ENCODE measurements around the gene SLC9A7. TPM values are rescaled to one million over a fixed set of nuclear protein-coding genes. Genes with fewer than 3 reads are reported as not detected.

Gene SLC9A7
- polyA plus RNA-seq, 2 of the 4 experiments (the other 2 are of a cell fraction): 9.8 to 21.1 TPM

DNA sequence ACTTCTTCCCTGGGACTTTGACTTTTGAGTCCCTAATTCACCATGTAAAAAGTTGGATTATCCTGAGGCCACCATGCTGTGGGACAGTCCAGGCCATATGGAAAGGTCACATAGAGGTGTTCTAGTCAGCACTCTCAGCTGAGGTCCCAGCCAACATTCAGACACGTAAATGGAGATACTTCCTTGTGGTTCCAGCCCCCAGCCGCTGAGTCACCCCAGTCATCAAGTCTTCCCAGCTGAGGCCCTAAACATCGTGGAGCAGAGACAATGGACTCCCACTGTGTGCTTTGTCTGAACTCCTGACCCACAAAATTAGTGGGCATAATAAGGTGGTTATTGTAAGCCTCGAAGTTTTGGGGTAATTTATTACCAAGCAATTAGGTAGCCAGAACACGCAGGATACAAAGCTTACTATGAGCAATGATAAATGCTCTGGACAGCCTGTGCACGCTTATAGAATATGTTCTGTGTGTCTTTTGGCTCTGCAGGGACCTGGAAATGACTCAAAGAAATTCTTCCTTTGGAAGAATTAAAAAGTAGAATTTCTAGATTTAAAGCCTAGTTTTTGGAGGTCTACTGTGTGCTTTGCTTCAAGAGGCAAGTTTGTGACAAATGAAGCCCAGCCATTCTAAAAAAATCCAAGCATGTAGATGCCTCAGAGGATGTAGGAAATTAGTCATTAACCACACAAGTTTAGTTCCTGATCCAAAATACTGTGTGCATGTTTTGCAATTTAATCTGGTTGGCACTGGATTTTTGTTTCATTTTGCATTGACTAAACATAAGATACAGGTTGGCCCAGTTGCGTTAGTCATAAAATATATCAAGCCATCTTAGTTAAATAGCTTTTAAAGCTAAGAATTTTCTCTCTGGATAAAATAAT, 33.2 kb upstream of the SLC9A7 start:
- H3K4me3 ChIP-seq: no peak overlapping the region
- ChIA-PET CTCF (interaction anchor here (1.0 to 11.3 kb wide), 6 partner anchors 10 to 245 kb away, joined by 3 to 183 read pairs (median 6); partner anchors contain the start of gene SLC9A7), POLR2A (interaction anchor here (0.6 to 2.8 kb wide), 5 partner anchors 22 to 237 kb away, joined by 3 to 28 read pairs (median 7); partner anchors contain the start of gene SLC9A7)
- peak overlapping the region; percentile 77 for H3K4me2 ChIP-seq
- FAIRE-seq (peak; percentile 99), DNase-seq (ENCODE audit: low read depth in 1 of 2, low spot score in 1 of 2) (peak; percentile 65 to 90), ATAC-seq (peak; percentile 90 to 93)
- H3K9me3 ChIP-seq: no peaks in the 10 kb centered on the region
- 0% methylated on average over 6 of the region's 7 CpGs for WGBS (ENCODE audit: missing lambda C conversion rate)
- H3K27ac ChIP-seq: peak overlapping the region; percentile 90 to 91
- peaks cover 30% of the 10 kb centered on the region for H3K4me1 ChIP-seq
- no peak for TF ChIP-seq TP53 (CRISPR knock-in tag; IDR thresholded peaks at IDR 0.05)
- TF ChIP-seq, protein P1, sequence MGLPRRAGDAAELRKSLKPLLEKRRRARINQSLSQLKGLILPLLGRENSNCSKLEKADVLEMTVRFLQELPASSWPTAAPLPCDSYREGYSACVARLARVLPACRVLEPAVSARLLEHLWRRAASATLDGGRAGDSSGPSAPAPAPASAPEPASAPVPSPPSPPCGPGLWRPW (IDR thresholded peaks at IDR 0.05): no peak
- no peak for TF ChIP-seq RCOR1 (IDR thresholded peaks at IDR 0.05; ENCODE audit: low read depth, low read length)
- no peak for TF ChIP-seq ZSCAN20 (CRISPR knock-in tag; IDR thresholded peaks at IDR 0.05)
- peak in 1 of 2 experiments; percentile 20; a peak in 1 of 5 replicates for TF ChIP-seq JUN (IDR thresholded peaks at IDR 0.05)
- TF ChIP-seq RARB (CRISPR knock-in tag; IDR thresholded peaks at IDR 0.05): no peak
- TF ChIP-seq EHF (CRISPR knock-in tag; IDR thresholded peaks at IDR 0.05): no peak
- TF ChIP-seq POLR2A (IDR thresholded peaks at IDR 0.05; ENCODE audit: low read length): no peak
- no peak for TF ChIP-seq NFE2L2 (conservative IDR thresholded peaks at IDR 0.05; ENCODE audit: low read length)
- TF ChIP-seq NPAS2 (CRISPR knock-in tag; IDR thresholded peaks at IDR 0.05; ENCODE audit: borderline replicate concordance): no peak
- TF ChIP-seq, protein P2, sequence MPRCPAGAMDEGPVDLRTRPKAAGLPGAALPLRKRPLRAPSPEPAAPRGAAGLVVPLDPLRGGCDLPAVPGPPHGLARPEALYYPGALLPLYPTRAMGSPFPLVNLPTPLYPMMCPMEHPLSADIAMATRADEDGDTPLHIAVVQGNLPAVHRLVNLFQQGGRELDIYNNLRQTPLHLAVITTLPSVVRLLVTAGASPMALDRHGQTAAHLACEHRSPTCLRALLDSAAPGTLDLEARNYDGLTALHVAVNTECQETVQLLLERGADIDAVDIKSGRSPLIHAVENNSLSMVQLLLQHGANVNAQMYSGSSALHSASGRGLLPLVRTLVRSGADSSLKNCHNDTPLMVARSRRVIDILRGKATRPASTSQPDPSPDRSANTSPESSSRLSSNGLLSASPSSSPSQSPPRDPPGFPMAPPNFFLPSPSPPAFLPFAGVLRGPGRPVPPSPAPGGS (IDR thresholded peaks at IDR 0.05): no peak
- TF ChIP-seq TFCP2L1 (CRISPR knock-in tag; IDR thresholded peaks at IDR 0.05): no peak
- TF ChIP-seq MYC (IDR thresholded peaks at IDR 0.05; ENCODE audit: borderline replicate concordance, low read length): no peak
- TF ChIP-seq, protein P3, sequence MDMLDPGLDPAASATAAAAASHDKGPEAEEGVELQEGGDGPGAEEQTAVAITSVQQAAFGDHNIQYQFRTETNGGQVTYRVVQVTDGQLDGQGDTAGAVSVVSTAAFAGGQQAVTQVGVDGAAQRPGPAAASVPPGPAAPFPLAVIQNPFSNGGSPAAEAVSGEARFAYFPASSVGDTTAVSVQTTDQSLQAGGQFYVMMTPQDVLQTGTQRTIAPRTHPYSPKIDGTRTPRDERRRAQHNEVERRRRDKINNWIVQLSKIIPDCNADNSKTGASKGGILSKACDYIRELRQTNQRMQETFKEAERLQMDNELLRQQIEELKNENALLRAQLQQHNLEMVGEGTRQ (IDR thresholded peaks at IDR 0.05): no peak
- TF ChIP-seq MAZ (IDR thresholded peaks at IDR 0.05; ENCODE audit: borderline replicate concordance, low read depth, low read length): no peak
- TF ChIP-seq, protein P4, sequence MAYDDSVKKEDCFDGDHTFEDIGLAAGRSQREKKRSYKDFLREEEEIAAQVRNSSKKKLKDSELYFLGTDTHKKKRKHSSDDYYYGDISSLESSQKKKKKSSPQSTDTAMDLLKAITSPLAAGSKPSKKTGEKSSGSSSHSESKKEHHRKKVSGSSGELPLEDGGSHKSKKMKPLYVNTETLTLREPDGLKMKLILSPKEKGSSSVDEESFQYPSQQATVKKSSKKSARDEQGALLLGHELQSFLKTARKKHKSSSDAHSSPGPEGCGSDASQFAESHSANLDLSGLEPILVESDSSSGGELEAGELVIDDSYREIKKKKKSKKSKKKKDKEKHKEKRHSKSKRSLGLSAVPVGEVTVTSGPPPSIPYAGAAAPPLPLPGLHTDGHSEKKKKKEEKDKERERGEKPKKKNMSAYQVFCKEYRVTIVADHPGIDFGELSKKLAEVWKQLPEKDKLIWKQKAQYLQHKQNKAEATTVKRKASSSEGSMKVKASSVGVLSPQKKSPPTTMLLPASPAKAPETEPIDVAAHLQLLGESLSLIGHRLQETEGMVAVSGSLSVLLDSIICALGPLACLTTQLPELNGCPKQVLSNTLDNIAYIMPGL (CRISPR knock-in tag; IDR thresholded peaks at IDR 0.05; ENCODE audit: borderline replicate concordance): no peak
- TF ChIP-seq POLR2AphosphoS2 (conservative IDR thresholded peaks at IDR 0.05; ENCODE audit: low read length): no peak
- no peak for TF ChIP-seq KDM5A (IDR thresholded peaks at IDR 0.05)
- no peak for TF ChIP-seq CBX8 (IDR thresholded peaks at IDR 0.05)
- TF ChIP-seq MAFK (IDR thresholded peaks at IDR 0.05; ENCODE audit: partially characterized antibody): peak; percentile 26
- peak; percentile 38 for TF ChIP-seq JUNB (IDR thresholded peaks at IDR 0.05)
- TF ChIP-seq FOXS1 (CRISPR knock-in tag; IDR thresholded peaks at IDR 0.05): no peak
- no peak for TF ChIP-seq FOSB (CRISPR knock-in tag; IDR thresholded peaks at IDR 0.05)
- no peak for TF ChIP-seq ZC3H11A (IDR thresholded peaks at IDR 0.05)
- no peak for TF ChIP-seq HEYL (CRISPR knock-in tag; IDR thresholded peaks at IDR 0.05)
- TF ChIP-seq HOXB5 (CRISPR knock-in tag; IDR thresholded peaks at IDR 0.05): no peak
- peak; percentile 58; the same call in 1 of the 2 replicates for TF ChIP-seq GATA3 (IDR thresholded peaks at IDR 0.05; ENCODE audit: borderline replicate concordance)
- TF ChIP-seq, protein P5, sequence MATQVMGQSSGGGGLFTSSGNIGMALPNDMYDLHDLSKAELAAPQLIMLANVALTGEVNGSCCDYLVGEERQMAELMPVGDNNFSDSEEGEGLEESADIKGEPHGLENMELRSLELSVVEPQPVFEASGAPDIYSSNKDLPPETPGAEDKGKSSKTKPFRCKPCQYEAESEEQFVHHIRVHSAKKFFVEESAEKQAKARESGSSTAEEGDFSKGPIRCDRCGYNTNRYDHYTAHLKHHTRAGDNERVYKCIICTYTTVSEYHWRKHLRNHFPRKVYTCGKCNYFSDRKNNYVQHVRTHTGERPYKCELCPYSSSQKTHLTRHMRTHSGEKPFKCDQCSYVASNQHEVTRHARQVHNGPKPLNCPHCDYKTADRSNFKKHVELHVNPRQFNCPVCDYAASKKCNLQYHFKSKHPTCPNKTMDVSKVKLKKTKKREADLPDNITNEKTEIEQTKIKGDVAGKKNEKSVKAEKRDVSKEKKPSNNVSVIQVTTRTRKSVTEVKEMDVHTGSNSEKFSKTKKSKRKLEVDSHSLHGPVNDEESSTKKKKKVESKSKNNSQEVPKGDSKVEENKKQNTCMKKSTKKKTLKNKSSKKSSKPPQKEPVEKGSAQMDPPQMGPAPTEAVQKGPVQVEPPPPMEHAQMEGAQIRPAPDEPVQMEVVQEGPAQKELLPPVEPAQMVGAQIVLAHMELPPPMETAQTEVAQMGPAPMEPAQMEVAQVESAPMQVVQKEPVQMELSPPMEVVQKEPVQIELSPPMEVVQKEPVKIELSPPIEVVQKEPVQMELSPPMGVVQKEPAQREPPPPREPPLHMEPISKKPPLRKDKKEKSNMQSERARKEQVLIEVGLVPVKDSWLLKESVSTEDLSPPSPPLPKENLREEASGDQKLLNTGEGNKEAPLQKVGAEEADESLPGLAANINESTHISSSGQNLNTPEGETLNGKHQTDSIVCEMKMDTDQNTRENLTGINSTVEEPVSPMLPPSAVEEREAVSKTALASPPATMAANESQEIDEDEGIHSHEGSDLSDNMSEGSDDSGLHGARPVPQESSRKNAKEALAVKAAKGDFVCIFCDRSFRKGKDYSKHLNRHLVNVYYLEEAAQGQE (IDR thresholded peaks at IDR 0.05): no peak
- no peak for TF ChIP-seq ZFP36 (IDR thresholded peaks at IDR 0.05; ENCODE audit: borderline replicate concordance, partially characterized antibody)
- TF ChIP-seq, protein P6, sequence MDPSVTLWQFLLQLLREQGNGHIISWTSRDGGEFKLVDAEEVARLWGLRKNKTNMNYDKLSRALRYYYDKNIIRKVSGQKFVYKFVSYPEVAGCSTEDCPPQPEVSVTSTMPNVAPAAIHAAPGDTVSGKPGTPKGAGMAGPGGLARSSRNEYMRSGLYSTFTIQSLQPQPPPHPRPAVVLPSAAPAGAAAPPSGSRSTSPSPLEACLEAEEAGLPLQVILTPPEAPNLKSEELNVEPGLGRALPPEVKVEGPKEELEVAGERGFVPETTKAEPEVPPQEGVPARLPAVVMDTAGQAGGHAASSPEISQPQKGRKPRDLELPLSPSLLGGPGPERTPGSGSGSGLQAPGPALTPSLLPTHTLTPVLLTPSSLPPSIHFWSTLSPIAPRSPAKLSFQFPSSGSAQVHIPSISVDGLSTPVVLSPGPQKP (IDR thresholded peaks at IDR 0.05; ENCODE audit: low read depth, low read length): no peak
- no peak for TF ChIP-seq SREBF2 (IDR thresholded peaks at IDR 0.05)
- 0 out of 2 replicates have a peak, but pooled peaks have one; percentile 6 for TF ChIP-seq FOSL2 (IDR thresholded peaks at IDR 0.05)
- peak; percentile 75 for TF ChIP-seq FOSL2 (CRISPR knock-in tag; IDR thresholded peaks at IDR 0.05)
- no peak for TF ChIP-seq NR3C1 (IDR thresholded peaks at IDR 0.05)
